HPDE6-E6E7 (cell line): Measurements from ENCODE around the gene CFAP210.
"Not testable (repeated sequence)": the region's sequence is repeated elsewhere in the genome, so short reads cannot be mapped to it uniquely, and the experiment has no call there.

ENCODE experiments used
- DNase-seq: peaks from one replicate; pipeline ENCODE4 v3.0.0; 2011; ENCODE audit warnings: missing footprints; ENCODE audit errors: extremely low spot score

The CFAP210 gene

GRCh38 chr2:169713331-169713730 is 19.1 kb upstream of the CFAP210 start:
- no peak for DNase-seq

DNA sequence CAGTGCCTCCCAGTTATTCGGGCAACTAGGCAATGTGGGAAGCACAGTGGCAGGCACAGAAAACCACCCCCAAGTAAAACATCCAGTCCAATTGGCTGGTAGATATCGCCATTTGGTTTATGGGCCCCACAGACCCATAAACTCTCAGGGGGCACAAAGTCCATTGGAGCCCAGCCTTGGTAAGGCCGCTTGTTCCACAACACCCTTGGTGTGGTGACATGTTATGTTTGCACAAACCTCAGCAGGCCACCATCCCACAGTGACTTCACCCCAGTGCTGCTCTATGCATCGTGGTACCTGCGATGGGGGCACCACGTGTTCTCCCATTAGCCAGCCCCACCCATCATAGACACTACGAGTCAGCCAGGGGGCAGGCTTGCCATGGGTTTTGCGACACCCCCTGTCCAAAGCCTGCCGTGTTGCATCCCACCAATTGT is 18.6 kb upstream of the CFAP210 start:
- DNase-seq: no peak

- no peak for DNase-seq
Measured at GRCh38 chr2:169711751-169712509, 17.7 kb upstream of the CFAP210 start.

DNA sequence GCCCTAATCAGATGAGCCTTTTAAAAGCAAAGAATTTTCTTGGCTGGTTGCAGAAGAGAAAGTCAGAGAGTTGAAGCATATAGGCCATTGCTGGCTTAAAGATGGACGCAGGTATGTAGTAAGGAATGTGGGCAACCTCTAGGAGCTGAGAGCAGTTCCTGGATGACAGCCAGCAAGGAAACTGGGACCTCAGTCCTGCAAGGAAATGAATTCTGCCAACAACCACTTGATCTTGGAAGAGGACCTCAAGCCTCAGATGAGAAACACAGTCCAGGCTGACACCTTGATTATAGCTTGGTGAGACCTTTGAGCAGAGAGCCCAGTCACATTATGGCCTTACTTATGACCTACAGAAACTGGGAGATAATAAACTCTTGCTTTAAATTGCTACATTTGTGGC is 15.8 kb upstream of the CFAP210 start:
- DNase-seq: no peak

- DNase-seq: no peak
Measured at GRCh38 chr2:169709331-169709730, 15.1 kb upstream of the CFAP210 start.

- no peak for DNase-seq
Measured at GRCh38 chr2:169707626-169708025, 13.4 kb upstream of the CFAP210 start.

- DNase-seq: no peak
Measured at GRCh38 chr2:169705927-169706326, 11.7 kb upstream of the CFAP210 start.

DNA sequence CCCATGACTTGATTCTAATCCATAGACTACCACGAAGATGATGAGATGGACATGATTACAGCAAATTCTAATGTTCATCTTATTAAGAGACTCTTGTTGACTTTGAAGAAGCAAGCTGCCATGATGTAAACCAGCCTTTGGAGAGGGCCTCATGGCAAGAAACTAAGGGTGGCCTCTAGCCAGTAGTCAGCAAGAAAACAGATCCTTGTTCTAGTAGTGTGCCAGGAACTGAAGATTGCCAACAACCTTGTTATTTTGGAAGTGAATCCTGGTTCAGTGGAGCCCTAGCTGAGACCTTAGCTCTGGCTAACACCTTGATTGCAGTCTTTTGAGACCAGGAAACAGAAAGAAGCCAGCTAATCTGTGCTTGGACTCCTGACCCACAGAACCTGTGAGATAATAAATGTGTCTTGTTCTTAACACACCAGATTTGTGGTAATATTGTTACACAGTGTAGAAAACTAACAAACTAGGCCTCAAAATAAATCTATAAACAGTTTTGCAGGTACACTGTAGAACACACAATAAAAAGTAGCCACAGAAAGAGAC is 10.0 kb upstream of the CFAP210 start:
- DNase-seq: no peak

- DNase-seq: no peak
Measured at GRCh38 chr2:169702996-169703395, 8.8 kb upstream of the CFAP210 start.

DNA sequence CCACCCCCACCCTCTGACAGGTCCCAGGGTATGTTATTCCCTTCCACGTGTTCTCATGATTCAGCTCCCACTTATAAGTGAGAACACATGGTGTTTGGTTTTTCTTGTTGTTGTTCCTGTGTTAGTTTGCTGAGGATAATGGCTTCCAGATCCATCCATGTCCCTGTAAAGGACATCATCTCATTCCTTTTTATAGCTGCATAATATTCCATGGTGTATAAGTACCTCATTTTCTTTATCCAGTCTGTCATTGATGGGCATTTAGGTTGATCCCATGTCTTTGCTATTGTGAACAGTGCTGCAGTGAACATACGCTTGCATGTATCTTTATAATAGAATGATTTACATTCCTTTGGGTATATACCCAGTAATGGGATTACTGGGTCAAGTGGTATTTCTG is 5.0 kb upstream of the CFAP210 start:
- not testable (repeated sequence) for DNase-seq

DNA sequence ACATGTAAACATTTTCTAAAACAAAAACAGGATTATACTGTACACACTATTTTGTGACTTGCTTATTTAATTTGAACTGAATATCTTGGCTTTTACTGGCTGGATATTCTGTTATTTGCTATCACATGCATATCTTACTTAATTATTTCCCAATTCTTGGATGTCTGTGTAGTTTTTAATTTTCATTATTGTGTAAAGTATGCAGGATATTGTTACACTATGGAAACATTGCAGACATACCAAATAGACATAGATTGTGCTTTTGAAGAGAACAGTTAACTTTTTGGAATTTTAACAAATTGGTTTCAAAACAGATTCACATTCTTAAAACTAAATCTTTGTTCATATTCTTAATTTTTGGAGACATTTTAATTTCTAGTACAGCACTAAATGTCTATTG is 2.2 kb upstream of the CFAP210 start:
- DNase-seq: no peak

GRCh38 chr2:169694894-169695260 is 672 bp upstream of the CFAP210 start:
- DNase-seq: no peak

- DNase-seq: no peak
Measured at GRCh38 chr2:169693360-169693759, 845 bp downstream of the CFAP210 start.

- no peak for DNase-seq
Measured at GRCh38 chr2:169692718-169693117, 1.5 kb downstream of the CFAP210 start.

DNA sequence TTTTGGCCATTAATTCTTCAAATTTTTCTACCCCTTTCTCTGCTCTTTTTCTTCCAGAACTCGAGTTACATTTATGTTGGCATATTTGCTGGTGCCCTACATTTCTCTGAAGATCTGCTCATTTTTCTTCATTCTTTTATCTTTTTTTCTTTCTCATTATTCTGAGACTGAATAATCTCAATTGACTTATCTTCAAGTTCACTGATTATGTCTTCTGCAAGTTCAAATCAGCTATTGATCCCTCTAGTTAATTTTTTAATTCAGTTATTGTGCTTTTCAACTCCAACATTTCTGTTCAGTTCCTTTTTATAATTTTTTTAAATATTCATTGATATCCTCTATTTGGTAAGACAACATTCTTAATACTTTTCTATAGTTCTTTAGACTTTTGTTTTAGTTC is 3.2 kb downstream of the CFAP210 start:
- DNase-seq: no peak

GRCh38 chr2:169687943-169688342 is 6.3 kb downstream of the CFAP210 start:
- not testable (repeated sequence) for DNase-seq

- DNase-seq: not testable (repeated sequence)
Measured at GRCh38 chr2:169686825-169687224, 7.4 kb downstream of the CFAP210 start.

DNA sequence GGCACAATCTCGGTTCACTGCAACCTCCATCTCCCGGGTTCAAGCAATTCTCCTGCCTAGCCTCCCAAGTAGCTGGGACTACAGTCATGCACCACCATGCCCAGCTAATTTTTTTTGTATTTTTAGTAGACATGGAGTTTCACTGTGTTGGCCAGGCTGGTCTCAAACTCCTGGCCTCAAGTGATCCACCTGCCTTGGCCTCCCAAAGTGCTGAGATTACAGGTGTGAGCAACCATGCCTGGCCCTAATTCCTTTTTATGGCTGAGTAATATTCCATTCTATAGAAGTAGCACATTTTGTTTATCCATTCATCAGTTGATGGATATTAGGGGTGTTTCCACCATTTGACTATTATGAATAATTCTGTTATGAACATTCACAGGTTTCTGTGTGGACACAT is 9.5 kb downstream of the CFAP210 start:
- not testable (repeated sequence) for DNase-seq

- no peak for DNase-seq
Measured at GRCh38 chr2:169684135-169684565, 10.1 kb downstream of the CFAP210 start.

DNA sequence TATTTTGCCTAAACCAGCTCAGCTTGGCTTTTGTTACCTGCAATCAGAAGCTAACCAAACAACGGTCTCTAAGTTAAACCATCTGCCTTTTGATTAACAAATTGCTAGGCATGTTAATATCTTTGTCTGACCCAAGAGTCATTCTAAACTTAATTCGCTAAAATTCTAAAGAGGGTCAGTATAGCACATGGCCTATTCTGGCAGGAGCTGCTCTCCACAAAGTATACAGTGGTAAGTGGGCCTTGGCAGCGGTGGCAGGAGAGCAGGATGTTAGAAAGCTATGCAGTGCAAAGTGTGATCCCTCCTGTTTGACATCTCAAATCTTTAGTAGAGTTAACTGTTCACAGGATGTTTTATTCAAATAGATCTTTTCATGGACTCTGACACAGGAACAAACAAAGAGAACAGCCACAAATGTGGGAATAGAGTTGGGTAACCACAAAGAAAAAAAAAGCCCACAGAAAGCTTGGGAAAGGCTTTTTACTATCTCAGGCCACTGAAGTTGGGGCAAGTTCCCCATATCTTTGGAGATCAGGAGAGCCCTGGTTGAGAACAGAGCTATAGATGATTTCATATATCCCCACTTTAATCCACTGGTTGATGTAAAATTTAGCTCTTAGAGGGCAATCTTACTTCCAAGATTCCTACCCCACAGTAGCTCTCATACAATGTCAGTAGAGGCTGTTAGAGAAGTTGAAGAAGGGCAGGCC is 10.6 kb downstream of the CFAP210 start:
- DNase-seq: no peak

GRCh38 chr2:169683054-169683424 is 11.2 kb downstream of the CFAP210 start:
- no peak for DNase-seq

- no peak for DNase-seq
Measured at GRCh38 chr2:169676850-169677249, 17.4 kb downstream of the CFAP210 start.

GRCh38 chr2:169676357-169676756 is 17.8 kb downstream of the CFAP210 start:
- no peak for DNase-seq
